Measurements from ENCODE around the gene DPYD.

DPYD gene

GRCh38 chr1:97739596-97740103 is 181.2 kb downstream of the DPYD start:
- no peak overlapping the region for H3K4me3 ChIP-seq (ENCODE audit: severe bottlenecking)
- no peak for DNase-seq (ENCODE audit: low spot score)
- H3K27me3 ChIP-seq (ENCODE audit: insufficient read depth, poor library complexity, severe bottlenecking), result no peaks in the 10 kb centered on the region
- TF ChIP-seq, protein P1, sequence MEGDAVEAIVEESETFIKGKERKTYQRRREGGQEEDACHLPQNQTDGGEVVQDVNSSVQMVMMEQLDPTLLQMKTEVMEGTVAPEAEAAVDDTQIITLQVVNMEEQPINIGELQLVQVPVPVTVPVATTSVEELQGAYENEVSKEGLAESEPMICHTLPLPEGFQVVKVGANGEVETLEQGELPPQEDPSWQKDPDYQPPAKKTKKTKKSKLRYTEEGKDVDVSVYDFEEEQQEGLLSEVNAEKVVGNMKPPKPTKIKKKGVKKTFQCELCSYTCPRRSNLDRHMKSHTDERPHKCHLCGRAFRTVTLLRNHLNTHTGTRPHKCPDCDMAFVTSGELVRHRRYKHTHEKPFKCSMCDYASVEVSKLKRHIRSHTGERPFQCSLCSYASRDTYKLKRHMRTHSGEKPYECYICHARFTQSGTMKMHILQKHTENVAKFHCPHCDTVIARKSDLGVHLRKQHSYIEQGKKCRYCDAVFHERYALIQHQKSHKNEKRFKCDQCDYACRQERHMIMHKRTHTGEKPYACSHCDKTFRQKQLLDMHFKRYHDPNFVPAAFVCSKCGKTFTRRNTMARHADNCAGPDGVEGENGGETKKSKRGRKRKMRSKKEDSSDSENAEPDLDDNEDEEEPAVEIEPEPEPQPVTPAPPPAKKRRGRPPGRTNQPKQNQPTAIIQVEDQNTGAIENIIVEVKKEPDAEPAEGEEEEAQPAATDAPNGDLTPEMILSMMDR (IDR thresholded peaks at IDR 0.05; ENCODE audit: poor library complexity, severe bottlenecking), result no peak
- H3K4me1 ChIP-seq (ENCODE audit: insufficient read depth, poor library complexity, severe bottlenecking), result no peaks in the 10 kb centered on the region
- no peaks in the 10 kb centered on the region for H3K9me3 ChIP-seq (ENCODE audit: severe bottlenecking)
- no peak for ATAC-seq (ENCODE audit: low read depth)
- no peak overlapping the region for H3K27ac ChIP-seq (ENCODE audit: poor library complexity, severe bottlenecking)
- H3K36me3 ChIP-seq (ENCODE audit: low read depth), result no peaks in the 10 kb centered on the region

DNA sequence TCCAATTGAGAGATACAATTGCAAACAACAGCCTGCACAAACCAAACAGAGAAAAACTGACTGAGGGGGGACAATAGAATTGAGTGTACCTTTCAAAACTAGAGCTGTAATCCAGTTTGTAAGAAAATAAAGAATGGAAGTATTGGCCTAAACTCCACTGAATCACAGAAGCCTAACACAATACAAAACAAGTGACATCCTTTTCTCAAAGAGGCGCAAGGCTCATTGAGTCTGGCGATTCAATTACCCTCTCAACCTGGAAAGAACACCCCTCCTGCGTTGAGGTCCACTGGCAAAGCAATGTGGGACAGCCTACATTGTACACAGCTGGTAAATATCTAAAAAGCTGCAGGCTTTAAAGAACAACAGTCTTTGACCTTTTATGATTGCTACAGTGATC is 182.6 kb downstream of the DPYD start:
- H3K27me3 ChIP-seq (ENCODE audit: insufficient read depth, poor library complexity, severe bottlenecking), result no peaks in the 10 kb centered on the region
- DNase-seq (ENCODE audit: low spot score), result no peak
- TF ChIP-seq, protein P1 (IDR thresholded peaks at IDR 0.05; ENCODE audit: poor library complexity, severe bottlenecking), result no peak

DNA sequence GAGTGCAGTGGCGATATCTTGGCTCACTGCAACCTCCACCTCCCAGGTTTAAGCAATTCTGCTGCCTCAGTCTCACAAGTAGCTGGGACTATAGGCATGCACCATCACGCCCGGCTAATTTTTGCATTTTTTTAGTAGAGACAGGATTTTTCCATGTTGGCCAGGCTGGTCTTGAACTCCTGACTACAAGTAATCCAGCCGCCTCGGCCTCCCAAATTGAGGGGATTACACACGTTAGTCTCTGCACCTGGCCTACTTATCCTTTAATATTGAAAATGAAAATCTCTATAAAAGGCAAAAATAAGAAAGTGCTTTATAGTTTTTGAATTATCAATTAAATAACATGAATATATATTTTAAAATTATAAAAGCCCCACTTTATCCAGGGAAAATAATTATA is 190.6 kb downstream of the DPYD start:
- H3K36me3 ChIP-seq (ENCODE audit: low read depth), result no peaks in the 10 kb centered on the region
- no peaks in the 10 kb centered on the region for H3K9me3 ChIP-seq (ENCODE audit: severe bottlenecking)
- no peaks in the 10 kb centered on the region for H3K27me3 ChIP-seq (ENCODE audit: insufficient read depth, poor library complexity, severe bottlenecking)
- DNase-seq (ENCODE audit: low spot score), result no peak
- H3K4me3 ChIP-seq (ENCODE audit: severe bottlenecking), result no peak overlapping the region
- no peak for ATAC-seq (ENCODE audit: low read depth)
- H3K27ac ChIP-seq (ENCODE audit: poor library complexity, severe bottlenecking), result no peak overlapping the region
- H3K4me1 ChIP-seq (ENCODE audit: insufficient read depth, poor library complexity, severe bottlenecking), result no peaks in the 10 kb centered on the region
- TF ChIP-seq, protein P1 (IDR thresholded peaks at IDR 0.05; ENCODE audit: poor library complexity, severe bottlenecking), result no peak

More for the DNA sequence above, 182.6 kb downstream of the DPYD start:
- H3K4me1 ChIP-seq (ENCODE audit: insufficient read depth, poor library complexity, severe bottlenecking), result no peaks in the 10 kb centered on the region
- no peak overlapping the region for H3K4me3 ChIP-seq (ENCODE audit: severe bottlenecking)
- H3K36me3 ChIP-seq (ENCODE audit: low read depth), result no peaks in the 10 kb centered on the region
- ATAC-seq (ENCODE audit: low read depth), result no peak
- H3K27ac ChIP-seq (ENCODE audit: poor library complexity, severe bottlenecking), result no peak overlapping the region
- H3K9me3 ChIP-seq (ENCODE audit: severe bottlenecking), result no peaks in the 10 kb centered on the region

DNA sequence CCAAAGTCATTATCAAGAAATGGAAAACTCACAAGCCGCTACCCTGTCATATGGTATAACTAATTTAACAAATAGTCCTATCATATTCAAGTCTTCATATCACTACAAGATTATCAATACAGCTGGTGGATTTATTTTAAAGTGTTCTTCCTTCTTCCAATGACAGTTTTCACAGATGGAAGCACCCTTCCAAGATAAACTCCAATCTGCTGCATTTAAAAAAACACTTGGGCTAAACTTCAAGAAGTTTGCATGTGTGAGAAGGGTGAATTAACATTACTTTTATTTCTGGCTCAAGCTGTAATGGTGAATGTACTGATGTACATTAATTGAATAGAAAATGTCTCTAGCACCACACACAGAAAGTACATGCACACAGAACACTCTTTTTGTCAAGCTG is 192.4 kb downstream of the DPYD start:
- Histone ChIP-seq H3K27me3 (ENCODE audit: insufficient read depth, poor library complexity, severe bottlenecking) (no peaks in the 10 kb centered on the region), H3K9me3 (ENCODE audit: severe bottlenecking) (no peaks in the 10 kb centered on the region), H3K4me3 (ENCODE audit: severe bottlenecking) (no peak overlapping the region), H3K4me1 (ENCODE audit: insufficient read depth, poor library complexity, severe bottlenecking) (no peaks in the 10 kb centered on the region), H3K27ac (ENCODE audit: poor library complexity, severe bottlenecking) (no peak overlapping the region), H3K36me3 (ENCODE audit: low read depth) (no peaks in the 10 kb centered on the region)
- TF ChIP-seq, protein P1 (IDR thresholded peaks at IDR 0.05; ENCODE audit: poor library complexity, severe bottlenecking), result no peak
- ATAC-seq (ENCODE audit: low read depth), result no peak
- no peak for DNase-seq (ENCODE audit: low spot score)

GRCh38 chr1:97727029-97727428 is 193.8 kb downstream of the DPYD start:
- no peaks in the 10 kb centered on the region for H3K4me1 ChIP-seq (ENCODE audit: insufficient read depth, poor library complexity, severe bottlenecking)
- no peak overlapping the region for H3K4me3 ChIP-seq (ENCODE audit: severe bottlenecking)
- no peak overlapping the region for H3K27ac ChIP-seq (ENCODE audit: poor library complexity, severe bottlenecking)
- no peak for ATAC-seq (ENCODE audit: low read depth)
- DNase-seq (ENCODE audit: low spot score), result no peak
- TF ChIP-seq, protein P1 (IDR thresholded peaks at IDR 0.05; ENCODE audit: poor library complexity, severe bottlenecking), result no peak
- H3K27me3 ChIP-seq (ENCODE audit: insufficient read depth, poor library complexity, severe bottlenecking), result no peaks in the 10 kb centered on the region
- no peaks in the 10 kb centered on the region for H3K9me3 ChIP-seq (ENCODE audit: severe bottlenecking)
- no peaks in the 10 kb centered on the region for H3K36me3 ChIP-seq (ENCODE audit: low read depth)

All from RWPE2 (cell line).